ENCODE data around the gene MAP1LC3C.

DNA sequence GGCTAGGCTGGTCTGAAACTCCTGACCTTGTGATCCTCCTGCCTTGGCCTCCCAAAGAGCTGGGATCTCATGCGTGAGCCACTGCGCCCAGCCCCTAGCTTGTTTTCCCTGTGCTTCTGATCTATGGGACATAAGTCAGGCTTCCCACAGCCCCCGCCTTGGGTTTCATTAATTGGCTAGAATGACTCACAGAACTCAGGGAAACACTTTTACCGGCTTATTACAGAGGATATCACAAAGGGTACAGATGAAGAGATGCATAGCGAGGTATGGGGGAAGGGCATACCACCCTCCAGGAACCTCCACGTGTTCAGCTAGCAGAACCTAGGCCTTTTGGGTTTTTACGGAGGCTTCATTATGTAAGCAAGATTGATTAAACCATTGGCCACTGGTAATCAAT lies 1.5 kb upstream of the MAP1LC3C start:
- TF ChIP-seq, protein P1, sequence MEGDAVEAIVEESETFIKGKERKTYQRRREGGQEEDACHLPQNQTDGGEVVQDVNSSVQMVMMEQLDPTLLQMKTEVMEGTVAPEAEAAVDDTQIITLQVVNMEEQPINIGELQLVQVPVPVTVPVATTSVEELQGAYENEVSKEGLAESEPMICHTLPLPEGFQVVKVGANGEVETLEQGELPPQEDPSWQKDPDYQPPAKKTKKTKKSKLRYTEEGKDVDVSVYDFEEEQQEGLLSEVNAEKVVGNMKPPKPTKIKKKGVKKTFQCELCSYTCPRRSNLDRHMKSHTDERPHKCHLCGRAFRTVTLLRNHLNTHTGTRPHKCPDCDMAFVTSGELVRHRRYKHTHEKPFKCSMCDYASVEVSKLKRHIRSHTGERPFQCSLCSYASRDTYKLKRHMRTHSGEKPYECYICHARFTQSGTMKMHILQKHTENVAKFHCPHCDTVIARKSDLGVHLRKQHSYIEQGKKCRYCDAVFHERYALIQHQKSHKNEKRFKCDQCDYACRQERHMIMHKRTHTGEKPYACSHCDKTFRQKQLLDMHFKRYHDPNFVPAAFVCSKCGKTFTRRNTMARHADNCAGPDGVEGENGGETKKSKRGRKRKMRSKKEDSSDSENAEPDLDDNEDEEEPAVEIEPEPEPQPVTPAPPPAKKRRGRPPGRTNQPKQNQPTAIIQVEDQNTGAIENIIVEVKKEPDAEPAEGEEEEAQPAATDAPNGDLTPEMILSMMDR (conservative IDR thresholded peaks at IDR 0.05 in 1 of 2, IDR thresholded peaks at IDR 0.05 in 1 of 2; ENCODE audit: extremely low read depth in 1 of 2, insufficient read depth in 1 of 2, low read depth in 1 of 2, low read length in 2 of 2): no peak
- no peak for TF ChIP-seq EZH2 (IDR thresholded peaks at IDR 0.05; ENCODE audit: borderline replicate concordance, low read length)

All from mammary epithelial cell (primary cell).